CD14-positive monocyte (primary cell): Measurements from ENCODE around the gene SUGCT. TPM values are rescaled to one million over a fixed set of nuclear protein-coding genes. Genes with fewer than 3 reads are reported as not detected.
"Not testable (repeated sequence)": the region's sequence is repeated elsewhere in the genome, so short reads cannot be mapped to it uniquely, and the experiment has no call there.

Source experiments
- DNase-seq, 3 donors: peaks; one replicate each; pipeline ENCODE4 v3.0.0-alpha.2; 2011 to 2022
- H2AFZ ChIP-seq: 2 replicates; pipeline ENCODE4 v1.6.0; 2012; ENCODE audit warnings: mild to moderate bottlenecking, low read depth, low read length, inconsistent platforms; ENCODE audit not compliant: insufficient read depth, poor library complexity, severe bottlenecking
- H3K27ac ChIP-seq, 2 donors: 1 replicate in 1 of 2; 2 replicates in 1 of 2; pipeline ENCODE4 v1.5.1; 2012 to 2013; ENCODE audit warnings: low read length in 2 of 2, control low read depth in 1 of 2, inconsistent platforms in 1 of 2, low read depth in 1 of 2, mild to moderate bottlenecking in 1 of 2
- H3K27me3 ChIP-seq, 2 donors: one replicate each; pipeline versions ENCODE4 v1.6.0 to v1.6.1; 2011 to 2013; ENCODE audit warnings: low read length in 2 of 2; ENCODE audit not compliant: control insufficient read depth in 2 of 2, insufficient read depth in 2 of 2
- H3K36me3 ChIP-seq, 2 donors: replicated peaks in 1 of 2; 1 replicate in 1 of 2; 2 replicates in 1 of 2; pipeline versions ENCODE4 v1.5.1 to v1.6.1; 2012 to 2013; ENCODE audit warnings: low read length in 2 of 2, control low read depth in 1 of 2, inconsistent platforms in 1 of 2, mild to moderate bottlenecking in 1 of 2; ENCODE audit not compliant: insufficient read depth in 2 of 2, control insufficient read depth in 1 of 2
- H3K4me1 ChIP-seq, 2 donors: 1 replicate in 1 of 2; 2 replicates in 1 of 2; pipeline versions ENCODE4 v1.5.1 to v1.6.1; 2012 to 2013; ENCODE audit warnings: low read length in 2 of 2, control low read depth in 1 of 2, inconsistent platforms in 1 of 2, mild to moderate bottlenecking in 1 of 2, moderate library complexity in 1 of 2; ENCODE audit not compliant: insufficient read depth in 2 of 2, control insufficient read depth in 1 of 2
- H3K4me2 ChIP-seq: replicated peaks from 2 replicates; pipeline ENCODE3; 2012; ENCODE audit warnings: low read length, moderate library complexity, mild to moderate bottlenecking; ENCODE audit not compliant: poor library complexity, severe bottlenecking; ENCODE audit errors: extremely low read depth
- H3K4me3 ChIP-seq, 3 experiments: fragments of 200-600 bp in 1 of 3; sonication (generic) in 1 of 3; replicated peaks in 1 of 3; 1 replicate in 2 of 3; 2 replicates in 1 of 3; pipeline ENCODE4 v1.5.1; 2011 to 2013; ENCODE audit warnings: low read length in 3 of 3, mild to moderate bottlenecking in 3 of 3, control low read depth in 2 of 3, low read depth in 2 of 3, inconsistent platforms in 1 of 3, moderate library complexity in 1 of 3
- H3K79me2 ChIP-seq: 2 replicates; pipeline ENCODE4 v1.6.0; 2012; ENCODE audit warnings: mild to moderate bottlenecking, control low read depth, inconsistent platforms, low read length, moderate library complexity; ENCODE audit not compliant: insufficient read depth
- H3K9ac ChIP-seq: 2 replicates; pipeline ENCODE4 v1.6.0; 2017; ENCODE audit warnings: low read length, mild to moderate bottlenecking; ENCODE audit not compliant: insufficient read depth, poor library complexity, severe bottlenecking
- H3K9me3 ChIP-seq, 2 donors: replicated peaks in 1 of 2; 1 replicate in 1 of 2; 2 replicates in 1 of 2; pipeline versions ENCODE4 v1.5.1 to v1.6.1; 2012 to 2013; ENCODE audit warnings: low read length in 2 of 2, control low read depth in 1 of 2; ENCODE audit not compliant: control insufficient read depth in 1 of 2, insufficient read depth in 1 of 2
- H4K20me1 ChIP-seq: 2 replicates; pipeline ENCODE4 v1.6.0; 2012; ENCODE audit warnings: mild to moderate bottlenecking, low read length, control low read depth, moderate library complexity; ENCODE audit not compliant: insufficient read depth
- H3K27ac Mint-ChIP-seq, 7 donors: one replicate each; pipeline ENCODE4 v1.8.0; 2020; ENCODE audit warnings: mild to moderate bottlenecking in 7 of 7, mixed read lengths in 7 of 7, moderate library complexity in 6 of 7, inconsistent platforms in 2 of 7
- H3K27me3 Mint-ChIP-seq, 3 donors: one replicate each; pipeline ENCODE4 v1.8.0; 2021 to 2022; ENCODE audit warnings: low read depth in 3 of 3, mild to moderate bottlenecking in 3 of 3, mixed read lengths in 3 of 3, moderate library complexity in 3 of 3, inconsistent platforms in 1 of 3
- H3K36me3 Mint-ChIP-seq, 2 donors: one replicate each; pipeline ENCODE4 v1.8.0; 2020; ENCODE audit warnings: mixed read lengths in 2 of 2, inconsistent platforms in 1 of 2, mild to moderate bottlenecking in 1 of 2
- H3K4me1 Mint-ChIP-seq: one replicate; pipeline ENCODE4 v1.8.0; 2020; ENCODE audit warnings: mild to moderate bottlenecking, mixed read lengths
- H3K4me3 Mint-ChIP-seq, 2 donors: one replicate each; pipeline ENCODE4 v1.8.0; 2020; ENCODE audit warnings: mild to moderate bottlenecking in 2 of 2, mixed read lengths in 2 of 2, moderate library complexity in 1 of 2
- H3K9me3 Mint-ChIP-seq, 7 donors: one replicate each; pipeline ENCODE4 v1.8.0; 2020 to 2022; ENCODE audit warnings: mixed read lengths in 7 of 7, mild to moderate bottlenecking in 6 of 7, moderate library complexity in 6 of 7, inconsistent platforms in 2 of 7
- CTCF ChIP-seq: fragments of 200-600 bp; IDR thresholded peaks from one replicate; pipeline ENCODE4 v1.8.0; 2022; ENCODE audit warnings: antibody characterized with exemption, mild to moderate bottlenecking
- WGBS: methylation state at CpG from one replicate; pipeline ENCODE4 v1.1.5; 2013; ENCODE audit warnings: missing lambda C conversion rate; ENCODE audit not compliant: insufficient coverage; 5-methylcytosine and 5-hydroxymethylcytosine counted together
- intact Hi-C, 2 donors: fragments of 100-400 bp; cut with micrococcal nuclease; formaldehyde crosslinking; loops; one replicate each; pipeline versions ENCODE4 v1.15.0 to v1.15.1; 2023
- polyA plus RNA-seq, 3 donors: library from polyadenylated mRNA; depleted of rRNA in 1 of 3; unstranded in 2 of 3; stranded (reverse) in 1 of 3; fragments of 300-500 nt in 2 of 3; fragments of >200 nt in 1 of 3; fragmentation: Illumina TruSeq in 2 of 3; gene quantifications; 1 replicate in 2 of 3; 2 replicates in 1 of 3; pipeline ENCODE4 v1.2.3, GENCODE V29; 2012 to 2021

SUGCT gene
- polyA plus RNA-seq, 3 donors: not detected

DNA sequence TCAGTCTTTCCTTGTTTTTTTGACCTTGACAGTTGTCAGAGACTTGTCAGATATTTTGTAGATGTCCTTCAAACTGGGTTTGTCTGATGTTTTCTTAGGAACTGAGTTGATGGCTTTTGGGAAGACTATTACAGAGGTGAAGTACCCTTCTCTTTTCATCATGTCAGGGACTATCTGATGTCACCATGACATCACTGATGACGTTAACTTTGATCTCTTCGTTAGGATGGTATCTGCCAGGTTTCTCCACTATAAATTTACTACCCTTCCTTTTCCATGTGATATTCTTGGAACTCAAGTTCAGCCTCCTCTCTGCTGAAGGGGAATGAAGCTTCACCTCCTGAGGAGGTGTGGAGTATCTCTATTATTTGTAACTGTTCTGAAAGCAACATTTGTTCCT, 78.5 kb downstream of the SUGCT start:
- no peak overlapping the region for H3K4me3 Mint-ChIP-seq
- no peaks in the 10 kb centered on the region for H3K9me3 ChIP-seq
- H3K27me3 Mint-ChIP-seq: no peaks in the 10 kb centered on the region
- no peaks in the 10 kb centered on the region for H4K20me1 ChIP-seq
- H2AFZ ChIP-seq: no peak overlapping the region
- no peak overlapping the region for H3K27ac ChIP-seq
- no peak for TF ChIP-seq CTCF
- intact Hi-C loops: no loop called here
- H3K4me2 ChIP-seq: no peak overlapping the region
- H3K36me3 Mint-ChIP-seq: no peaks in the 10 kb centered on the region
- H3K79me2 ChIP-seq: no peaks in the 10 kb centered on the region
- no peaks in the 10 kb centered on the region for H3K4me1 ChIP-seq
- H3K36me3 ChIP-seq: no peaks in the 10 kb centered on the region
- H3K9ac ChIP-seq: no peak overlapping the region
- peaks cover 0 to 5% (median 2%) of the 10 kb centered on the region in 7 donors for H3K9me3 Mint-ChIP-seq
- no peak for DNase-seq
- H3K27ac Mint-ChIP-seq: no peak overlapping the region
- H3K4me3 ChIP-seq: no peak overlapping the region
- WGBS: no CpG with 5 or more reads among the region's 2 CpGs
- H3K27me3 ChIP-seq: no peaks in the 10 kb centered on the region
- H3K4me1 Mint-ChIP-seq: no peaks in the 10 kb centered on the region

DNA sequence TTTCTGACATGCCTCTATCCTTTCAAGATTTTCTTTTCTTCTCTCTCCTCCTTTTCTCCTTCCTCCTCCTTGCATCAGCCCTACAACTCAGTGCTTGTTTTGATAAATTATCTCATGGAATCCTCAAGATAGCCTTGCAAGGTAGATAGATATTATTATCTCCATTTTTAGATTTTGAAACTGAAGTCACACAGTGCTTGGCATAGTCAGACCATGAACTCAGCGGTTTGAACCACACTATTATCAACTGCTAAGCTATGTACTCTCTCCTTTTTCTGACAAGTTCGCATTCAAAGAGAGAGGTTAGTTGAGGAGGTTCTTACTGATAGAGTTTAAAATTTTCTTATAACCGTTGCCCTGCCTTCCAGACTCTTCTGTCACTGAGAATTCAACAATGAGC, 79.1 kb downstream of the SUGCT start:
- H3K4me2 ChIP-seq: no peak overlapping the region
- Mint-ChIP-seq H3K9me3 (peaks cover 1 to 11% (median 5%) of the 10 kb centered on the region in 7 donors), H3K27ac (no peak overlapping the region), H3K36me3 (no peaks in the 10 kb centered on the region), H3K4me3 (no peak overlapping the region), H3K27me3 (no peaks in the 10 kb centered on the region), H3K4me1 (no peaks in the 10 kb centered on the region)
- H3K27ac ChIP-seq: no peak overlapping the region
- H4K20me1 ChIP-seq: no peaks in the 10 kb centered on the region
- H3K9ac ChIP-seq: no peak overlapping the region
- H2AFZ ChIP-seq: no peak overlapping the region
- DNase-seq: no peak
- no peak overlapping the region for H3K4me3 ChIP-seq
- no peaks in the 10 kb centered on the region for H3K27me3 ChIP-seq
- no peak for TF ChIP-seq CTCF
- no peaks in the 10 kb centered on the region for H3K36me3 ChIP-seq
- no peaks in the 10 kb centered on the region for H3K4me1 ChIP-seq
- H3K9me3 ChIP-seq: no peaks in the 10 kb centered on the region
- H3K79me2 ChIP-seq: no peaks in the 10 kb centered on the region
- intact Hi-C loops: no loop called here
- WGBS: no CpG with 5 or more reads among the region's 3 CpGs

- 97% methylated on average over 6 of the region's 7 CpGs for WGBS
- H3K9ac ChIP-seq, H3K27me3 ChIP-seq, DNase-seq, H3K36me3 Mint-ChIP-seq, H3K27ac ChIP-seq, H3K27me3 Mint-ChIP-seq, H2AFZ ChIP-seq, H3K4me2 ChIP-seq, H3K4me1 ChIP-seq, H3K27ac Mint-ChIP-seq, H3K4me1 Mint-ChIP-seq, H3K36me3 ChIP-seq, intact Hi-C loops, H3K4me3 ChIP-seq, H3K4me3 Mint-ChIP-seq, H4K20me1 ChIP-seq, H3K9me3 ChIP-seq, H3K79me2 ChIP-seq: not testable (repeated sequence)
- H3K9me3 Mint-ChIP-seq: peaks cover 2 to 12% (median 6%) of the 10 kb centered on the region in 7 donors
These were observed 83.8 kb downstream of the SUGCT start for GRCh38 chr7:40218612-40219011.
